Measurements from ENCODE around the gene CLMP.

GRCh38 chr11:123041185-123041584, 153.9 kb downstream of the CLMP start:
- no peak for TF ChIP-seq PBX3 (IDR thresholded peaks at IDR 0.05)
- TF ChIP-seq CTCF (IDR thresholded peaks at IDR 0.05) = no peak
- TF ChIP-seq KDM5A (IDR thresholded peaks at IDR 0.05) = no peak
- no peak for TF ChIP-seq RAD21 (conservative IDR thresholded peaks at IDR 0.05 in 1 of 2, IDR thresholded peaks at IDR 0.05 in 1 of 2)
- TF ChIP-seq MAZ (IDR thresholded peaks at IDR 0.05; ENCODE audit: borderline replicate concordance, low read depth, low read length) = no peak
- no peak for TF ChIP-seq ZFP36 (IDR thresholded peaks at IDR 0.05; ENCODE audit: borderline replicate concordance, partially characterized antibody)
- no peak for TF ChIP-seq CHD4 (IDR thresholded peaks at IDR 0.05; ENCODE audit: borderline replicate concordance)
- TF ChIP-seq POLR2A (IDR thresholded peaks at IDR 0.05; ENCODE audit: low read length) = no peak
- no peak for TF ChIP-seq BHLHE40 (IDR thresholded peaks at IDR 0.05; ENCODE audit: low read depth, low read length)
- TF ChIP-seq SREBF2 (IDR thresholded peaks at IDR 0.05) = no peak
- TF ChIP-seq JUN (IDR thresholded peaks at IDR 0.05) = no peak
